GM18868 (cell line): ENCODE measurements around the gene ABTB2.
"Not testable (repeated sequence)": the region's sequence is repeated elsewhere in the genome, so short reads cannot be mapped to it uniquely, and the experiment has no call there.

Experiments used
- ATAC-seq: cut with Tn5 transposase; IDR thresholded peaks from one replicate; pipeline ENCODE4 v1.9.1; 2021; ENCODE audit warnings: mild to moderate bottlenecking, moderate library complexity; ENCODE audit not compliant: unreplicated experiment

ABTB2 gene

DNA sequence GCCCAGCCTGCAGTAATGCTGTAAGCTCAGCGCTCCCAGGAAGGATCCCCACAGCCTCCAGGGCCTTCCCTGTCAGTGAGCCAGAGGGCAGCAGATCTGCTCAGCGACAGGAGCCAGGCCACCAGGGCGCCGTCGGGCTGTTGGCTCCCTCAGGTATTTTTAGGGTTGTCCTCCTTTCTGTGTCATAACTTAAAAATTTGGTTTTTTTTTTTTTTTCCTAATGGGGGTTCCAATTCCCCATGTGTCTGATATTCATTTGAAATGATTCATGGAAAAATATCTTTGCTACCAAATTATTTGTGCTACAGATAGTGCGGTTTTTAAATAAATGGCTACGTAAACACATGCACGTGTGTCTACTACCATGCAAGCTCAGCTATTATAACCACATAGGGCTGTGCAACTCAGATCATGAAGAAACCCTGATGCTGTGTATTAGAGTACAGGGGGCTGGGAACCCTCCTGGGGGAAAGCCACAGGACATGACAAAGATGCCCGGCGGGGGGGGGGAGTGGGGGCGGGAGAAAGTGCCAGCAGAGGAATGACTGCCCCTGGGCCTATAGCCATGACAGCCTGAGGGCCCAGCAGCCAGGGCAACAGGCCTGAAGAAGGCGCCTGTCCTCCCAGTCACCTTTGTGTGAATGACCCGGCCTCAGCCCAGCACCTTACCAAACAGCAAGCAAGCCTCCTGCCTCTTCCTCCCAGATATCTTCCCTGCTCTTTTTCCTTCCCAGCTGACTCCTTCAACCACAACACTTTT, 163.1 kb downstream of the ABTB2 start:
- no peak for ATAC-seq

DNA sequence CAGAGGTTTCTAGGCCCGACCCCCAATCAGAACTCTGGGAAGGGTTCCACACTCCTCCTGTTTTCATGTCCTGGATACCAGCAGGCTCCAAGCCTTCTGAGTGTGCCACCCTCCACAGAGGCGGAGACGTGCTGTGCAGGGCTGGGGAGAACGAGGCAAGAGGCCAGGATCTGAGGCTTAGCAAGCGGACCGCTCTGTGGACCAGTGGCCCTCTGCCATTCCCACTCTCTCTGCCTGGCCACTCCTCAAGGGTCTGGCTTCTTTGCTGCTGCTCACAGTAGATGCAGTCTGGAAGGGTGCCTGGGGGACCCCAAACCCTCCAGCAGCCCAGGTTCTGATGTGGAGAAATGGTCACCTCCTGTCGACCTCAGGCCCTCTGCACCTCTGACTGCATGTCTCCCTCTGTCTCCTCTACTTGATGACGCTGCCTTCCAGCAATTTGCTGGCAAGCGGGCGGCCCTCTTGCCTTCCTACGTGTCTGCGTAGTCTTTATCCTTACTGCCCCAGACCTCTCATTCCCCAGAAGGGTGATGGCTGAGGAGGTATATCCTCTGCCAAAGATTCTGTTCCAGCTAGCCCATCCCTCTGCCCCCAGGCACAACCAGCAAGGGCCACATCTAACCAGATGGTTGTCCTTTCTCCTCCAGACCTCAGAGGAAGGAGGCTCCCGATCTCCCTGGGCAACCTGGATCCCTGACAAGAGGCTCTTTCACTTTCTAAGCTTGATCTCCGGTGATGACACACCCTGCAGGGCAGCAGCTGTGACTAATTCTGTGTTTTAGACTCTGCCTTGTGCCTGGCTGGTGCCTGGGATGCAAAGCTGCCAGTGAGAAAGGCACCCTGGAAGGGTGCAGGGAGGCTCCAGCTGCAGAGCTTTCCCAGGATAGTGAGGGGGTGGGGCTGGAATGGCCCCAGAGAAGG, 165.1 kb downstream of the ABTB2 start:
- ATAC-seq, result no peak

DNA sequence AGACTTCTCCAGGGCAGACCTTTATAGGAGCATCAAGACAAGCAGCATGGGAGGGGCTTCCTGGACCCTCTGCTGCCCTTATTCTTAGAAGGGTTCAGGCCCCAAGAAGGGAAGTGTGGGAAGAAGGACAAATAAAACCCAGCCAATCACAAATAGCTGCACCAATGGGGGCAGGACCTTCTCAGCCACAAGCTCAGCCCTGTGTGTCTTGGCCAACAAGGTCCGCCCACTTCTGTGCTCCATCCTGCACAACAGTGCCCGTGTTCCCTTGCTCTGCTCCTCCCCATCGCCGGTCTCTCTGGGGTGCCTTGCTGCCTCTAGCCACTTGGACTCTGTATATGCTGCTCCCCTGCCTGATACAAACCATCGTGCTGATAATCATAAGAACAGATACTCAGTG, 166.2 kb downstream of the ABTB2 start:
- no peak for ATAC-seq

DNA sequence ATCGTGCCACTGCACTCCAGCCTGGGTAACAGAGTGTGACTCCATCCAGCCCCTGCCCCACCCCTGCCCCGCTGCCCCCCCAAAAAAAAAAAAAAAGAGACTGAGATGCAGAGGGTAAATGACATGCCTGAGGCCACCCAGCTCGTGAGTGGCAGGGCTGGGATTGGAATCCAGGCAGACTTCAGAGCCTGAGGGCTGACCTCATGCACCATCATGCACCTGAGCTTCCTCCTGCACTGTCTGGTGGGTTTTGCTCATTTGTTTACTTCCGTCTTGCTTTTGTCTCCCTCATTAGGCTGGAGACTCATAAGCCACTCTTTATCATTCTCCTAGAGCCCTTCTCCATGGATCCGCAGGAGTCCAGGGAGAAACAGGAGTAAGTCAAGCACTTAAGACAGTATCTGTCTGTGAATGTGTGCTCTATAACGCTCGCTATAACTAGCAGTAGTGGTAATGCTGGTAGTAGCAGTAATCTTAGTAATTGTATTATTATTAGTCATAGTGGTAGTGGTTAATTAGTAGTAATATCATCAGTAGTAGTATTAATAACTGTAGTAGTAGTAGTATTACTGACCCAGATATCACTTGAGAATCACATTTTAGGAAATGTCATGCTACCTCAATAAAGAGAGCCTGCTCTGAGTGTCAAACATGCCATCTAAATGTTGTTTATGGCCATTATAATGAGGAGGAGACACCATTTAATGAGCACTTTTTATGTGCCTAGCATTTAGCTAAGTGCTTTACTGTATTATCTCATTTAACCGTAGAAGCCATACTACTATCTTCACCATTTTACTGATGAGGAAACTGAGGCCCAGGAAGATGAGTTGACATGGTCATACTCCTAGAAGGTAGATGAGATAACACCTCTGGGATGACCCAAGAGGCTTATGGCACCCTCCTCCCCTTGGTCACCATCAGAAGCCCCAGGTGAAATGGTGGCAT, 167.3 kb downstream of the ABTB2 start:
- ATAC-seq, result no peak

DNA sequence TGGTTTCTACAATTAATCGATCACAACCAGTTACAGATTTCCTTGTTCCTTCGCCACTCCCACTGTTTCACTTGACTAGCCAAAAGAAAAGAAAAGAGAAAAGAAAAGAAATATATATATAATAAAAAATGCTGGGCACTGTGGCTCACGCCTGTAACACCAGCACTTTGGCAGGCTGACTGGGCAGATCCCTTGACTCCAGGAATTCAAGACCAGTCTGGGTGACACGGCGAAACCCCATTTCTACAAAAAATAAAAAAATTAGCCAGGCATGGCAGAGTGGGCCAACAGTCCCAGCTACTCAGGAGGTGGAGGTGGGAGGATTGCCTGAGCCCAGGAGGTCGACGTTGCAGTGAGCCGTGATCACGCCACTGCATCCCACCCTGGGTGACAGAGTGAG, 168.6 kb downstream of the ABTB2 start:
- no peak for ATAC-seq

DNA sequence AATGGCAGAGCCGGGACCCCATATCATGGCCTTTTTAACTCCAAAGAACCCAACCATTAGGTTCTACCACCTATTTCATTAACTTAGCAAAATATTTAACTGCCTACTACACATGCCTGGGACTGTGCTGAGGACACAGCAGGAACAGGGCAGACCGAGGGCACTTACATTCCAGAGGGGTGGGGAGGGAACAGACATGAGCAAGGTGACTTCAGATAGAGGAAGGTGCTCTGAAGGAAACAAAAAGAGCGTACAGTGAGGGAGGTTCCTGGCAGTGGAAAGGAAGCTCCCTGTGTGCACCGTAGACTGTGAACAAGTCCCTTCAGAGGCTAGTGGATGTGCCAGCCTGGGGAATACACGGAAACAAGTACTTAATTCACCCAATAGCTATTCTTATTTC, 169.6 kb downstream of the ABTB2 start:
- no peak for ATAC-seq

DNA sequence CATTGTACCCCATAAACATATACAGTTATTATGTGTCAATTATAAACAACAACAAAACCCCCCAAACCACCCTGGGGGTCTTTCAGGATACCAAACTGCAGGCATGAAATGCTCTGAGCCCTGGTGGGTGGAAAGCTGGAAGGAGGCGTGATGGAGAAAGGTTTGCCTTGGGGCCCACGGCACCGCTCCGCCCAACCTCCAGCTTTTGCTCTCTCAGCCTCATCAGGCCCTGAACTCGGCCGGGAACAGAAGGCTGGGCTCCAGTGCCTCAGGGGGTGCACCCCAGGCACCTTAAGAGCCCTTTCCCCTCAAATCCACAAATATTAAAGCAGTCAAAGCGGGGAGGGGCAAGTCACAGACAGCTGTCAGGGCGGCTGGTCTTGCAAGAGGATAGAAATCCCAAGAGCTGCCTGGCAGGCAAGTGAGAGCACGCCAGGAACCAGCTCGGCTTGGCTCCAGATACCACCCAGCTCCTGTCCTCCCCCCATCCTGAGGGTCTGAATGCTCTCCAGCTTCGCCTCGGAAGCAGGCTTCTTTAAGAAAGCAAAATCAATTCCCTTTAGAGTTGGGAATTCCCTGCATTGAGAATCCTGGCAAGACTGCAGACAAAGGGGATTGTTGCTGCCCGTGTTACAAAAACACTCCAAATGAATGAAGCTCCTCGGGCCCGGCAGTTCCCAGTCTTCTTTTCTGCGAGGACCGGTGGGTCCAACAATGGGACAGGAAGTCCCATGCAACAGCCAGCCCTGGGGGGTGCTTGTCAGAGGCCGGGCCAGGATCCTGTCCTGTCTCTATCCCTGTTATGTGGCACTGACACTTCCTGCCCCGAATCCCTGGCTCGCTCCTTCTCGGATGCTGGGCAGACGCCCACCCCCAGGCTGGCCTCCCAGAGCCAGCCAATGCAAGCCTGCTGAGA, 171.6 kb downstream of the ABTB2 start:
- no peak for ATAC-seq

DNA sequence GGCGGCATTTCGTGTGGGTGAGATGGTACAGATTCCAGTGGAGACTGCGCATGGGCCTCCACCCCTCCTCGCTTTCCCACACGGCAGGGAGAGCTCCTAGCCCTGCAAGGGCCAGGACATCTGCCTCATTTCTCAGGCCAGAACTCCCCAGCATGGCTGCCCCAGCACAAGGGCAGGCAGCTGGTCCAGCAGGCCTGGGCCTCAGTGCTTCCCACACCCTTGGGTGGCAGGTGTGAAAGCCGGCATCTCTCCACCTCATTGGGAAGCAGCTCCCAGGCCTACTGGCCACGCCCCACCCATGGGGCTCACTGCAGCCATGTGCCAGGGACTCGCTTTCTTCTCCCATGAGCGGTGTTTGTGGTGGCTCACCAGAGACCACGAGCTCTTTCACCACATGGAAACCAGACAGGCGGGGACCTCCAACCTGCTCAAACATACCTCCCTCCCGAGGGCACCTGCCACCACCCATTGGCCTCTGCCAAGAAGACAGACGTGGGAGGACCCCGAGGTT, 173.2 kb downstream of the ABTB2 start:
- ATAC-seq, result no peak

DNA sequence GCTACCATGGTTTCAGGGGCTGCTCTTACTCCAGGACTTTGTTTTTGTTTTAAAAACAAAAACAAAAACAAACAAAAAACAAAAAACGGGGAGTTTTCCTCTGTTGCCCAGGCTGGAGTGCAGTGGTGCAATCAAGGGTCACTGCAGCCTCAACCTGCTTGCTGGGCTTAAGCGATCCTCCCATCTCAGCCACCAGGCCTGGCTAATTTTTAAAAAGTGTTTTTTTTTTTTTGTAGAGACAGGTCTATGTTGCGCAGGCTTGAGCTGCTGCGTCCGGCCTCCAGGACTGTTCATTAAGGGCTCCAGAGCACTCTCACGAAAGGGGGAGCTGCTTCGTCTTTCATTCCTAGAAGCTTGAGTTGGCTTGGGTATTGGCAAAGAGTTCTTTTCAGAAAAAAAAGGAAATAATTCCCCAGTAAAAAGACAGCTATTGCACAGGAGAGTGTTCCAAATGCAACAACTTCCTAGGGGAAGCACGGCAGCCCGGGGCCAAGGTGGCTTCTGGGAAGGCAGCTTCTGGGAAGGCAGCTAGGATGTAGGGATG, 173.9 kb downstream of the ABTB2 start:
- ATAC-seq, result no peak

DNA sequence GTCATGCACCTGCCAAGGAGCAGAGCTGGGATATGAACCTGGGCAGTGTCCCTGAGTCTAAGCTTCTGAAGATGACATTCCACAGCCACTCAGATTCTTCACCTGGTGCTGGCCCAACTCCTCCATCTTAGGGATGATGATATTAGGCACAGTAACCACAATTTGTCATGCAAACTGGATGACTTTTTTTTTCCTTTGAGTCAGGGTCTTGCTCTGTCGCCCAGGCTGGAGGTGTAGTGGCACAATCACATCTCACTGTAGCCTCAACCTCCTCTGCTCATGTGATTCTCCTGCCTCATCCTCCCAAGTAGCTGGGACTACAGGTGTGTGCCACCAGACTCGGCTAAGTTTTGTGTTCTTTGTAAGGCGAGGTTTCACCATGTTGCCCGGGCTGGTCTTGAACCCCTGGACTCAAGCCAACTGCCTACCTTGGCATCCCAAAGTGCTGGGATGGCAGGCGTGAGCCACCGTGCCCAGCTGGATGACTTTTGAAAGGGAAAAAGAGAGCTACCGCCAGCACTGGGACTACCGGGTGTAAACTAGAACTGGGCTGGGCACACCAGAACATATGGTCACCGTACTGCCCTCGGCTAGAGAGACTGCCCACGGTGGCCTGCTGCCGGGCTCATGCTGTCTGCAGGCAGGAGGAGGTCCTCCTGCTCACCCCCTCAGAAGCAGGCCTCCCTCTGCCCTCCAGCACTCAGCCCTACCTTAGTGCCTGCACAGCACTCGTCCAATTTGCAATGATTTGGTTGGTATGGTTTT, 174.7 kb downstream of the ABTB2 start:
- ATAC-seq, result no peak

DNA sequence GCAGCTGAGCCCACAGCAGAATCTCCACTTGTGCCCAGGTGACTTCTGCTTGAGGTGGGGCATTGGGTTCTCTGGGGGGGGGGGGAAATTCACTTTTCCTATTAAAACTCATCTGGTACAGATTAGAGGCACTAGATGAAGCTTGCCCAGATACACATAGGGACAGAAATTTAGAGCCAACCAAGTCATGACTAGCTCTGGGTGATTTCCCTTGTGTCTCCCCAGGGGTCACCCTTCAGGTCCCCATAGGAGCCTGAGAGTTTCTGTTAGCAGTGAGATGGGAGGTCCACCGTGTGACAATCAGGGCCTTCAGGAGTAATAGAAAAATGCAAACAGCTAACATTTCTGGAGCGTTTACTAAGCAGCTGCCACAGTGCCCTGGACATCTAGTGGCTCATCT, 175.4 kb downstream of the ABTB2 start:
- no peak for ATAC-seq

DNA sequence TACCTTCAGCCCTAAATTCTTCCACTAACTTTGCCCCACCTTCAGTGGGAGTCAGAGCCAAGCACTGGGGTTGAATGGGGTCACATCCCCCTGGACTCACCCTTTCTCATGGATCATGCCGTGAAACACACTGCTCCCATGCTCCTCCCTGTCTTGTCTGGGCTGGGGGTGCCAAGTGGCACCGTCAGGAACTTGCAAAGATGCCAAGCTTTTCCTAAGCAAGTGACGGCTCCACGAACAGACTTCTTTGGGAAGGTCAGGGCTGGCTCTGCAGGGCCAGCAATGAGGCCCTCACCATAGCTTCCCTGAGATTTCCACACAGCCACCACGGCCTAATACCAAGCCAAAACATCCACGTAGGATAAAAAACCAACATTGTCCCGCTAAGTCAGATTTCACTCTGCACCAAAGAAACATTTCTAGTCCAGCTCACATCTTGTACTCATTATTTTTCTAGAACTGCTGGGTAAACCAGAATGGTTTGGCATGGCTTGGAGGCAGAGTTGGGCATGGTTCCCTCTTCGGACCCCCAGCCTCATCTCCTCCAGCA, 175.9 kb downstream of the ABTB2 start:
- ATAC-seq, result no peak

DNA sequence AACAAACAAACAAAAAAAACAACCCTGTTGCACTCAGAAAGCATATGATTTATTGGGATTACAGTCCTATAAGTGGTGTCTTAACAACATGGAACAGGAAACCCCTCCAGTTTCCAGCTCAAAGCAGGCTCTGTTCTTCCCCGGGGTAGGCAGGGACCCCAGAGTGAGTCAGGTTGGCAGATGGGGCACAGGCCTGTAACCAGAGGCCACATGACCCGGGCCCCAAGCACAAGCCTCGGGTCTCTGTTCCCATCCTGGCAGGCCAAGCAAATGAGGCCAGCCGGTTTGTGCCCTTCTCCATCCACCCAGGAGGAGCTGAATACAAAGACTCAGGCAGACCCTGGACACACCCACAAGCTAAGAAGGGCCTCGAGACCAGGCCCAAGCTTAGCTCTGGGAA, 176.6 kb downstream of the ABTB2 start:
- ATAC-seq, result no peak

DNA sequence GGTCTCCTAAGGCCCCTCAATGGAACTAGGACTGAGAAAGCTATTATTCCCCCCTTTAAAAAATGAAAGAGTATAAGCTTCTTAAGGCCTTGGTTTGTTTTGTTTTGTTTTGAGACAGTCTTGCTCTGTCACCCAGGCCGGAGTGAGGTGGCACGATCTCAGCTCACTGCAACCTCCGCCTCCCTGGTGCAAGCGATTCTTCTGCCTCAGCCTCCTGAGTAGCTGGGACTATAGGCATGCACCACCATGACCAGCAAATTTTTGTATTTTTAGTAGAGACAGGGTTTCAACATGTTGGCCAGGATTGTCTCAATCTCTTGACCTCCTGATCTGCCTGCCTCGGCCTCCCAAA, 177.0 kb downstream of the ABTB2 start:
- ATAC-seq, result not testable (repeated sequence)

DNA sequence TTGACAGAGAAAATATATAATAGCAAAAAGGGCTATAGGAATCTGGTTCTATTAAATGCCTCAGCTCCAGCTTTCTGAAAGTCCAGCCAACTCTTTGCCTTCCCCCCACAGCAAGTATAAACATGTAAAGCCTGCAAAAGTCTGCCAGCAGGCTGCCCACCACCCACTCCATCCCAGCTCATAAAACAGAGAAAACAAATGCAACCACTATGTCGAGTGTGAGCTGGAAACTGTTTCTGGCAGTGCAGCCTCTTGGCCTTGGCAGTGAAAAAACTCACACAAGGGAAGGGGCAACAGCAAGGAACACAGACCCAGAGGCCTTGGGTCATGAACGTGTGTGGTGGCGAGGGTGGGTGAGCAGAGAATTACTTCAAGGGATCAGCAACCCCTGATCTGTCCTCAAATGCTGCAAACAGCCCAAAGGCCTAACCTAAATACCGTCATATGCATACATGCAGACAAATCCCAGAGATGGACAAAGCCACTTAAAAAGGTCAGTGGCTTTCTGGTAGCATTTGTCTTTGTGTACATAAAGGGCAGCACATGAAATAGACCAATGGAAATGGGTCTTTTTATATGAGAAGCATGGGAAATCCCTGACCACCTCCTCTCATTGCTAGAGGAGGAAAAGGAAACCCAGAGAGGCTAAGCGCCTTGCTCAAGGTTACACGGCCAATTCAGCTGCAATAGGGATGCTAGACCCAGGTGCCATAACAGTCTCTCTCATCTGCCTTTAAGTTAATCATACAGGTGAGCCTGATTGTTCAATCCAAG, 177.6 kb downstream of the ABTB2 start:
- no peak for ATAC-seq

DNA sequence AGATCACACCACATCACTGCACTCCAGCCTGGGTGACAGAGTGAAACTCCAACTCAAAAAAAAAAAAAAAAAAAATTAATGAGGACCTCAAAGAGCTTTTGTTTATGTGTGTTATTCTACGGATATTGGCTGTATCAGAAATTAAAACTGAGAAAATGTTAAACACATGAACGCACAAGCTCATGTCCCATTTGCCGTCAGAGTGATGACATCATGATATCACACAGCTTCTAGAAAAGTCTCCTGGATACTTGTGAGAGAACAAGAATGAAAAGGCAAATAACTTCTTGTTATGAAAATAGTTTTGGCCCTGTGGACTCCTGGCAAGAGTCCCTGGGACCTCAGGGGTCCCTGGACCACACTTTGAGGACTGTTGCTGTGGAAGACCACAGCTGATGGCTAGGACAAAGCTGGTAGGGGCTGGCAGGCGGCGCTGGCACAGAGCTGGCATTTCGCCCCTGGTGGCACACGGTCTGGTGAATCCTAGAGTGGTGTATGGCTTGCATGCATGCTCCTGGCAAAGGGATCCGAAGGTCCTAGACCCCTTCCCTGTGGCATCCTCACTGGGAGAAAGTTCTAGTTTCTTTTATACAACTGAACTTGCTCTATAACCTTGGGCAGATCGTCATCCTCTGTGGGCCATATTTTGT, 178.7 kb downstream of the ABTB2 start:
- no peak for ATAC-seq

DNA sequence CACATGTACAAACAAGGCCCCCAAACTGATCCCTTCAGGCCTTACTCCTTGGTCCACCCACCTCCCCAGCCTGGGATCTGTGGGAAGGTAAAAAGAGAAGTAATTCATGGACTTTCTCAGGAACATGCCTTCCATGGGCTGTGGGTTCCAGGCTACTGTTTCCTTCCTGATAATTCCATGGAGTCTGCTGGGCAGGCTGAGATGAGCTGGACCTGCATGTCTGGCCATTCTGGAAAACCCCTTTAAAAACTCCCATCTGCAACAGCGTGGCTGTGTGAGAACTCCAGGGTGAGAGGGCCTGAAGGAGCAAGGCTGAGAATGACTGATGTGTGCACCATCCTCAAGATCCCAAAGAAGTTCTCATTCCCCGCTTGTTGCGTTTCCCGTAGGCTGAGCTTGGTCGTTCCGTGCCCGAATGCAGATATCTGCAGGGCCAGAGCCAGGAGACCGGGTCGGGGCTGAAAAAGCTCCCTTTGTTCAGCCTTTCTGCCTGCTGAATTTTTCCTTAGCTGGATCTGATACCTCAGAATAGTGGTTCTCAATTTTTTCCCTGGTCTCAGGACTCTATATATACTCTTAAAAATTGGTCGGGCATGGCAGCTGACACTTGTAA, 179.5 kb downstream of the ABTB2 start:
- ATAC-seq, result no peak
